NCI-H345 treated with DMSO at 0.1 percent for 48 hours (cell line): ENCODE data around the gene PUS10.
"Not testable (repeated sequence)": the region's sequence is repeated elsewhere in the genome, so short reads cannot be mapped to it uniquely, and the experiment has no call there.

ENCODE experiments used
- DNase-seq: peaks from one replicate; lab custom pipeline; 2025; ENCODE audit not compliant: unreplicated experiment; lab: John Stamatoyannopoulos, UW

The PUS10 gene

GRCh38 chr2:60934165-60934722 lies 83.8 kb downstream of the PUS10 start:
- no peak for DNase-seq

GRCh38 chr2:60932954-60933353 lies 85.1 kb downstream of the PUS10 start:
- DNase-seq, result no peak

- DNase-seq, result not testable (repeated sequence)
Observed at GRCh38 chr2:60932061-60932460, 86.0 kb downstream of the PUS10 start.

GRCh38 chr2:60926741-60927552 lies 91.1 kb downstream of the PUS10 start:
- DNase-seq, result no peak

- DNase-seq, result no peak
Observed at GRCh38 chr2:60925994-60926740, 91.9 kb downstream of the PUS10 start.

- DNase-seq, result no peak
Observed at GRCh38 chr2:60907329-60907728, 110.7 kb downstream of the PUS10 start.

- no peak for DNase-seq
Observed at GRCh38 chr2:60906395-60906794, 111.7 kb downstream of the PUS10 start.

- DNase-seq, result not testable (repeated sequence)
Observed at GRCh38 chr2:60905867-60906266, 112.2 kb downstream of the PUS10 start.

- DNase-seq, result not testable (repeated sequence)
Observed at GRCh38 chr2:60901296-60901695, 116.8 kb downstream of the PUS10 start.

- DNase-seq, result no peak
Observed at GRCh38 chr2:60899892-60900249, 118.2 kb downstream of the PUS10 start.

- no peak for DNase-seq
Observed at GRCh38 chr2:60899230-60899891, 118.7 kb downstream of the PUS10 start.

GRCh38 chr2:60898567-60898966 lies 119.5 kb downstream of the PUS10 start:
- no peak for DNase-seq
